ENCODE data around the gene KCNQ4. TPM values are rescaled to one million over a fixed set of nuclear protein-coding genes. Genes with fewer than 3 reads are reported as not detected.

Gene KCNQ4
- total RNA-seq, 4 donors from 2014 or later: 1.1 to 3.8 (median 1.5) TPM

GRCh38 chr1:40743452-40743851 is 40.1 kb upstream of the KCNQ4 start:
- WGBS: 92% methylated on average over 3 of the region's 3 CpGs
- Histone ChIP-seq H3K4me1 (peaks cover 5% of the 10 kb centered on the region), H3K9me3 (no peaks in the 10 kb centered on the region), H3K27ac (no peak overlapping the region), H3K36me3 (peaks cover 38% of the 10 kb centered on the region), H3K27me3 (no peaks in the 10 kb centered on the region), H3K4me3 (no peak overlapping the region)
- no peak for TF ChIP-seq CTCF (IDR thresholded peaks at IDR 0.05)
- TF ChIP-seq POLR2AphosphoS5 (IDR thresholded peaks at IDR 0.05): no peak
- TF ChIP-seq POLR2A (IDR thresholded peaks at IDR 0.05): no peak
- no peak for TF ChIP-seq EP300 (IDR thresholded peaks at IDR 0.05)
- no peak for DNase-seq (ENCODE audit: low spot score in 2 of 2)

GRCh38 chr1:40743860-40744259 is 39.7 kb upstream of the KCNQ4 start:
- H3K36me3 ChIP-seq: peaks cover 40% of the 10 kb centered on the region
- WGBS: 100% methylated on average over 3 of the region's 3 CpGs

GRCh38 chr1:40745176-40745575 is 38.4 kb upstream of the KCNQ4 start:
- no peak for DNase-seq (ENCODE audit: low spot score in 2 of 2)
- Histone ChIP-seq H3K27ac (no peak overlapping the region), H3K36me3 (peaks cover 40% of the 10 kb centered on the region), H3K4me1 (peaks cover 5% of the 10 kb centered on the region), H3K9me3 (no peaks in the 10 kb centered on the region), H3K4me3 (no peak overlapping the region), H3K27me3 (no peaks in the 10 kb centered on the region)
- 39% methylated on average over 1 of the region's 1 CpG for WGBS
- no peak for TF ChIP-seq CTCF (IDR thresholded peaks at IDR 0.05)
- TF ChIP-seq POLR2A (IDR thresholded peaks at IDR 0.05): no peak

More at GRCh38 chr1:40743860-40744259, 39.7 kb upstream of the KCNQ4 start:
- no peak overlapping the region for H3K4me3 ChIP-seq
- peaks cover 5% of the 10 kb centered on the region for H3K4me1 ChIP-seq
- no peak overlapping the region for H3K27ac ChIP-seq
- no peaks in the 10 kb centered on the region for H3K9me3 ChIP-seq
- no peaks in the 10 kb centered on the region for H3K27me3 ChIP-seq
- TF ChIP-seq EP300 (IDR thresholded peaks at IDR 0.05): no peak
- no peak for TF ChIP-seq POLR2A (IDR thresholded peaks at IDR 0.05)
- TF ChIP-seq POLR2AphosphoS5 (IDR thresholded peaks at IDR 0.05): no peak
- TF ChIP-seq CTCF (IDR thresholded peaks at IDR 0.05): no peak
- no peak for DNase-seq (ENCODE audit: low spot score in 2 of 2)

GRCh38 chr1:40746344-40747090 is 37.1 kb upstream of the KCNQ4 start:
- no peaks in the 10 kb centered on the region for H3K27me3 ChIP-seq
- no peak overlapping the region for H3K27ac ChIP-seq
- no peak overlapping the region for H3K4me3 ChIP-seq
- H3K36me3 ChIP-seq: peaks cover 42% of the 10 kb centered on the region
- H3K9me3 ChIP-seq: no peaks in the 10 kb centered on the region
- DNase-seq (ENCODE audit: low spot score in 2 of 2): no peak
- no peaks in the 10 kb centered on the region for H3K4me1 ChIP-seq
- 95% methylated on average over 2 of the region's 2 CpGs for WGBS
- TF ChIP-seq POLR2AphosphoS5 (IDR thresholded peaks at IDR 0.05) (no peak), CTCF (IDR thresholded peaks at IDR 0.05) (no peak), EP300 (IDR thresholded peaks at IDR 0.05) (no peak), POLR2A (IDR thresholded peaks at IDR 0.05) (no peak)

GRCh38 chr1:40748841-40749718 is 34.5 kb upstream of the KCNQ4 start:
- DNase-seq (ENCODE audit: low spot score in 2 of 2): no peak
- Histone ChIP-seq H3K36me3 (peaks cover 49% of the 10 kb centered on the region), H3K27ac (no peak overlapping the region), H3K4me3 (no peak overlapping the region), H3K4me1 (no peaks in the 10 kb centered on the region), H3K27me3 (no peaks in the 10 kb centered on the region), H3K9me3 (no peaks in the 10 kb centered on the region)
- no peak for TF ChIP-seq EP300 (IDR thresholded peaks at IDR 0.05)
- no peak for TF ChIP-seq POLR2AphosphoS5 (IDR thresholded peaks at IDR 0.05)
- TF ChIP-seq CTCF (IDR thresholded peaks at IDR 0.05): no peak
- no peak for TF ChIP-seq POLR2A (IDR thresholded peaks at IDR 0.05)
- WGBS: 86% methylated on average over 5 of the region's 5 CpGs
